HT1080 (cell line): Measurements from ENCODE around the gene MSL3. TPM values are rescaled to one million over a fixed set of nuclear protein-coding genes. Genes with fewer than 3 reads are reported as not detected.

ENCODE experiments used
- DNase-seq: peaks from one replicate; pipeline ENCODE4 v3.0.0-alpha.2; 2015; ENCODE audit warnings: low read depth
- total RNA-seq: library from RNA; depleted of rRNA; stranded (reverse); fragments of >200 nt; shearing (Covaris generic); gene quantifications from 2 replicates; pipeline ENCODE4 v1.2.3, GENCODE V29; 2014

The MSL3 gene
- total RNA-seq, 1 experiment from 2014 or later: 29.6 TPM

DNA sequence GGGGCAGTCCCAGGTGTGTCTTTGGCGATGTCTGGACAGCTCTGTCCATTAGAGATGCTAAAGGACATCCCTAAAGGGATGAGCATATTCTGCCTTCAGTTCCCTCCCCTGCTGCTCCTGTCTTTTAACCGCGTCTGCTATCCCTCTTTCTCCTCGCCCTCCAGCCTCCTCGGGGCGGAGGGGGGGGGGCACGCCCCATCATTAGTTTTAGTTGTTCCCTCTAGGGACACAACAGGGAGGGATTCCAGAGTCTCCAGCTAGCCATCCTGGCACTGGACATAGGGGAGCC lies 1.1 kb downstream of the MSL3 start:
- no peak for DNase-seq

DNA sequence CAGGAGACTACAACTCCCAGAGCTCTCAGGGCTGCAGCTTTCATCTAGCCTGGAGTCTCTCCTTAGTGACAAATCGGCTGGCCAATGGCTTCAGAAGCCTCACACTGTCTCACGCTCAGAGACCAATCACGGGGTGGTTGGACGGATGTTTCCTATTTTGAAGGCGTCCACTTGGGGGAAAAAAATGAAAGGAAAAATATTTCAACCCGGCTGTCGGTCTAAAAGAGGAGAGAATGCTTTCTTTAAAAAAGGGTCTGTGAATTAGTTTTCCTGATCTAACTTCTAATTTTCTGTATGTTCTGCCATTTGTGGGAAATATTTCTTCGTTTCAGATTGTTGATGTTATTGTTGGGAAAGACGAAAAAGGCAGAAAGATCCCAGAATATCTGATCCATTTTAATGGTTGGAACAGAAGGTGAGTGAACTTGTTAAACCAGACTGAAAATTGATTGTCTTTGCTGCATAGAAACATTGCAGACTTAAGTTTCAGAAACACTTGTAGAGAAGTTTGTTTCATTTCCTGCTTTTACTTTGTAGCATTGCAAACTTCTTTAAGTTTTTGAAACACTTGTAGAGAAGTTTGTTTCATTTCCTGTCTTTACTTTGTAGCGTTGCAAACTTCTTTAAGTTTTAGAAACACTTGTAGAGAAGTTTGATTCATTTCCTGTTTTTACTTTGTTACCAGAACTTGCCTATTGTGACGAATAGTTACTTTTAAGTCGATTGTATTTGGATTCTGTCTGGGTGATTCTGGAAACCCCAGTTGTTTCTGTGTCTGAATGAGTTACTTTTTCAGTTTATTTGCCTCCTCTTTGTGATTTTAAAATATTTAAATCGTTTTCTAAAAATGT lies 1.6 kb downstream of the MSL3 start:
- DNase-seq: peak; percentile 85

DNA sequence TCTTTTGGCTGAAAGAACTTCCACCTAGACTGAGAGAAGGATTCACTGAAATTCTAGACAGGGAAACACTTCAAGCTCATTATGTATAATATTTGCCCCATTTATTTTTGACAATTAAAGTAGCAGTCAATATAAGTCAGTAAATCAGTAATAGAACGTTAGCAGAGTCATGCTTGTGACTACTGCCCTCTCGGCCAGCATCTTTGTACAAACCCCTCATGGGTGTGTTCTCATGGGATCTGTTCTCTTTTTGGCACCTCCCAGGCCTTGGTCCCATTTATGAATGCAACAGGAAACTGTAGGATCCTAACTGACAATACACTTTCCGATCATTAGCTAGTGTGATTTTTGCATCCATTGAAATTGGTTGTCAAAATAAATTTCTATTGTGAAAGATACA lies 2.9 kb downstream of the MSL3 start:
- DNase-seq: no peak

DNA sequence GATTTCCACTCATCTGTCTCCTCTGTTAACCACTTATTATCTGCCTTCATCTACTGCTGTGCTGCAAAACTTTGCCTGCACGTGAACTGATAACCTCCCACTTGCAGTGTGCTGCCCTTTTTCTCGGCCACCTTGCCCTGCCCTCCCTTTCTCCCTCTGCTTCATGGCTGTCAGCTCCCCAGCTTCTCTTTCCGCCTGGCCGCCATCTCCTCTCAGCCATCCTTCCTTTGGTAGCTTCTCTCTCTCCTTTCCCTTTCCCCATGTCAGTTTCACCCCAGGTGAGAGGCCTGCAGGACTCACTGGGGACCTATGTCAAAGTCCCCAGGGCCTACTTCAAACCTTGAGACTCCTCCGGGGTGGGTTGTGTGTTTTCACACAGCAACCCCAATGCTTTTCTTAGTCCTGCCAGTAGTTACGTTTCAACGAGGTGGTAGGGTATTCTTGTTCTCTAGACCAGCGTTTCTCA lies 6.6 kb downstream of the MSL3 start:
- DNase-seq: no peak

DNA sequence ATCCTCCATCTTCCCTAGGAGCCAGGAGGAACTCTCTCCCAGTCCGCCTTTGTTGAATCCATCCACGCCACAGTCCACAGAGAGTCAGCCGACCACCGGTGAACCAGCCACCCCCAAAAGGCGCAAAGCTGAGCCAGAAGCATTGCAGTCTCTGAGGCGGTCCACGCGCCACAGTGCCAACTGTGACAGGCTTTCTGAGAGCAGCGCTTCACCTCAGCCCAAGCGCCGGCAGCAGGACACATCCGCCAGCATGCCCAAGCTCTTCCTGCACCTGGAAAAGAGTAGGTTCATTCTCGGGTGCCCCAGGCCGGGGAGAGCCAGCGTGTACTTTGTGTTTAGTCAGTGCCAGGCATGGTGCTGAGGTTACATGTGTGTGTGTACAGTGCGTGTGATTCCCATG lies 7.4 kb downstream of the MSL3 start:
- DNase-seq: no peak

DNA sequence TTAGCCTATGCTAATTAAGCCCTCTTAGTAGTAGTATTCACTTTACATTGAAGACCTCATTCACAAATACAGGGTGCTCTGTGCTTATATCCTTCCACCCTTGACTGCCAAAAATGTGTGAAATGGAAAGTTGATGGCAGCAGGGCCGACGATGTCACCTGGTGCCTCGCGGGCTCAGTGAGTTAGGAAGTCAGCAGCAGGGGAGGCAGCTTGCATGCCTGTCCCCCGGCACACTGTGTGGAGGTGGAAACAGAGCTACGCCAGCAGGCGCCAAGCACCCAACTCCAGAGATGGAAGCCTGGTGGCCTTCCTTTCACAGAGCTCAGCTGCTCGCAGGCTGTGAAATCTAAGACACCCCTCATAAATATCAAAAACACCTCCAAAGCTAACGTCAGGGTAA lies 8.4 kb downstream of the MSL3 start:
- DNase-seq: no peak

DNA sequence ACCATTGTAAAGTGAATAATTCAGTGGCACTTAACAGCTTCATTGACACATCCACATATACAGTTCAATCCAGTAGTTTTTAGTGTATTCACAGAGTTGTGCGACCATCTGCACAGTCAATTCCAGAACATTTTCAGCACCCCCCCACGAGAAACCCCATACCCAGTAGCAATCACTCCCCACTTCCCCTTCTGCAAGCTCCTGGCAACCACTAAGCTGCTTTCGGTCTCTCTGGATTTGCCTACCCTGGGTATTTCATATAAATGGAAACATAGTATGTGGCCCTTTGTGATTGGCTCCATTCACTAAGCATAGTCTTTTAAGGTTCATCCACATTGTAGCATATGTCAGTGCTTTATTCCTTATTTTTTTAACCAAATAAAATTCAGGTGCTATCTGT lies 10.0 kb downstream of the MSL3 start:
- no peak for DNase-seq

DNA sequence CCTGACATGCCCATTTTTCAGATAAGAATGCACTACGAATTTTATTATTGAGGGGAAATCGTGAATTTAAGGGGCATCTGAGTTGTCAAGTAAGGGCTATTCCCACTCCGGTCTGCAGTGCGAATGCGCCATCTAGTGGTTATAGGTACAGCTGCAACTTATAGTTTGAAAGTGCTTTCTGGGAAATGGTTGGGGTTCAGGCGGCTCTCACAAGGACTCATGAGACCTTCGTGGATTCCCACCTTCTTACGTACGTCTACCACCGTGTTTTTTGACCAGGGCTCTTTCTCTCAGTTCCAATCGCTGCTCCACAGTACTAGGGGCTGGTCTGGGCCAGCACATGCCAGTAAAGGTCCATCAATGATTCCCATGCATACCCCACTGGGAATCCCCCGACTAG lies 12.3 kb downstream of the MSL3 start:
- DNase-seq: peak; percentile 33

DNA sequence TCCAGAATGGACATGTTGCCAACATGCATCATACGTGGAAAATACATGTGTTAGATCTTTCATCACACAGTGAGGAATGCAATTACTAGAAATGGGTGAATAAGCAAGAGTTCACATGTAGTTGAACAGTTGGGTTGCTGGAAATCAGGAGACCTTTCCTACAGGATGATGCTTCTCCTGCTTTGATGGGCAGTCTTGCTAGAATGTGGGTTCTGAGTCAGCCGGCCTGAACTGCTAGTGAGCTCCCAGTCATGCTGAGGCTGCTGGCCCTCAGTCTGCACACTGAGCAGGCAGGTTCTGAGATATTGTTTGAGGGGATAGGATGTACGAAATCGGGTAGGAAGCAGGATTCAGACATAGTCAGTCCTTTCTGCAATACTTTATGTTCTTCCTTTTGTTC lies 20.2 kb downstream of the MSL3 start:
- DNase-seq: no peak

DNA sequence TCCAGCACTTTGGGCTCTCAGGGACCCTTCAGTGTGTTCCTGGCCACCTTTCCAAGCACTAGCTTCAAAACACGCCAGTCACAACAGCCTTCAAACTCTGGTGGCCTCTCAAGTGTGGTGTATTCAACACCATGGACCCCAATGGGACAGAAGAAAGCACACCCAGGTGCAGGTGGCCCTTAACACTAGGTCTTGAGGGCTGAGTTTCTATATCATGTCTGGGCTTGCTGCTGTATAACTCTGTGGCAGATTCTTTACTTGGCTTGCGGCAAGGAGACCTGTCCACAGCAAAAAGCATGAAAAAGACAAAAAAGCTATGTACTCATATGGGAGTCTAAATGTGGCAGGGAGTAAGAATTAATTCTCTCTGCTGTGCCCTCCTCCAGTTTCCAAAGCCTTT lies 23.1 kb downstream of the MSL3 start:
- DNase-seq: no peak

DNA sequence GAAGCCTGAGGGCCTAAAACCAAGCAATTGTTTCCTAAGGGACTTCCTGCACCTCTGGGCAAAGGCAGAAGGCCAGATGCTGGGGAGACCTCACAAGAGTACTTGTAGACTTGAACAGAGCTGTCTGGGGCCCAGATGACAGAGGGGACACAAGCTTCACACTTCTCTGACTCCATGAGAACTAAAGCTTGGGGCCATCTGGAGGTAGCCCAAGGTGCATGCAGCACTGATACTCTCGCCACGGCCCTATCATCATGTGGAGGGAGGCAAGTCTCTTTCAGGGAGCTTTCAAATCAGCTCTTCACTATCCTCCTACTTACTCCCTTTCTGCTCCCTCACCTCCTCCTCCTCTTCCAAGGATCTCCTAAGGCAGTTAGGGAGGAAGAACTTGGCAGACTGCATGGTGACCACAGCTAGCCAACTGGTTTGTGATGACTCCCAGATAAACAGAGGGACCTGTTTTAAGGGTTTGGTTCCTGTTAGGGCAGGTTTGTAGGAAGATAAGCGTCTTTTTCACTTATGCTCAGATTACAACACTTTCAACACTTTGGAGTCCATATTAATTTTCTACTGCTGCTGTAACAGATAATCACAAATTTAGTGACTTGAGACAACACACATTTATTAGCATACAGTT lies 23.8 kb downstream of the MSL3 start:
- DNase-seq: no peak

DNA sequence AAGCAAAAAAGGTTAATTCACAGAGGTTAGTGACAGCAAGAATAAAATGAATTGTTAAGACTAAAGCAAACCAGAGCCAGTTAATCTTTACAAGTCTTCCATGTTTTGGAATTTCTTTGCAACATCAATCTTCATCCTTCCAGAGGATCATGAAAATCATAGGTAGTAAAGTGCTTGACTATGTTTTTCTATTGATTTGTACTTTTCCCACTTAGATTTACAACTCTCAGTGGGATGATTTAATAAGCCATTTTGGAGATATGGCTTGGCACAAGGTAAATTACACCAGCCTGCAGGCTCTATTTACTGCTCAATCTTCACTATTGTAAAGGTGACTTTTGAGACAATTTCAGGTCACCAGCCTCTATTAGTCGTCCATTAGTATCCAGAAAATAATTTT lies 26.5 kb downstream of the MSL3 start:
- no peak for DNase-seq

DNA sequence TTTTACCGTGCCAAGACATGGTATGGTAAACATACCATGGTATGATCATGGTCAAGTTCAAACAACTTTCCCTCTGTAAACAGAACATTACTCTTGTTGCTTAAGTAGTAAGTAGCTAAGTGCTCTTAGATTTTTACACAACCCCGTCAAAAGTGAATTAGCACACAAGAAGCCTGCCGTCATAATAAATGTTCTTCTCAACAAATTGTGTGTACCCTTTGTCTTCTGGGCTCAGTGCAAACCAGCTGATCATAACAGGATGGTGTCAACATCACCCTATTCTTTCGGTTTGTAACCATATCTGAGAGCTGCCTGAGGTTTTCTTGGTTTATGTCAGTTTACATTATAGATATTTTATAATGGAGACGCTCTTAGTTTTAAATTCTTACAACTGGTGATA lies 28.8 kb downstream of the MSL3 start:
- DNase-seq: no peak

DNA sequence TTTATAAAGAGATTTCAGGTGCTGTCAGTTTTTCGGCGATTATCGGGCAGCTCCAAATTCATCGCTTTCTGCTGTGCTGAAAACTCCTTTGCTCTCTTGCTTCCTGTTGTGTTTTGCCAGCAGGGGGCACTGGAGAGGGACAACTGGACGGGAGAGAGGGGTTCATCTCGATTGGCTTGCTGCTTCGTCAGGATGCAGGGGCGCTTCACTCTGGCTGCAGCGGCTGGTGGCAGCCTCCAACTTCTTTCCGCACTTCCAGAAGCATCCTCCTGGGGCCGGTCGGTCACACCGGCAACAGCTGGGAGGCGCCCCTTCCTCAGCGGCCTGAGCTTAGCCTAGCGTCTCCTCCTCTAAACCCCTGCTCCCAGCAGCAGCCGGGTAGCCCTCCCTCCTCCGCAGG lies 29.5 kb downstream of the MSL3 start:
- DNase-seq: no peak

DNA sequence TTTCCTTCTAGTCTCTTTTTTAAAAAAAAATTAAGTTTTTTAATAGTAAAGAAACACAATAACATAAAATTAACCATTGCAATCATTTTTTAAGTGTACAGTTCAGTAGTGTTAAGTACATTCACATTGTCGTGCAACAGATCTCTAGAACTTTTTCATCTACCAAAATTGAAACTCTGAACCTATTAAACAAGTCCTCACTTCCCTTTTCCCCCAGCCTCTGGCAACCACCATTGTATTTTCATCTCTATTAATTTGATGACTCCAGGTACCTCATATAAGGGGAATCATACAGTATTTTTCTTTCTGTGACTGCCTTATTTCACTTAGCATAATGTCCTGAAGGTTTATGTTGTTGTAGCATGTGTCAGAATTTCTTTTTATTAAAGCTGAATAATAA lies 31.8 kb downstream of the MSL3 start:
- no peak for DNase-seq

DNA sequence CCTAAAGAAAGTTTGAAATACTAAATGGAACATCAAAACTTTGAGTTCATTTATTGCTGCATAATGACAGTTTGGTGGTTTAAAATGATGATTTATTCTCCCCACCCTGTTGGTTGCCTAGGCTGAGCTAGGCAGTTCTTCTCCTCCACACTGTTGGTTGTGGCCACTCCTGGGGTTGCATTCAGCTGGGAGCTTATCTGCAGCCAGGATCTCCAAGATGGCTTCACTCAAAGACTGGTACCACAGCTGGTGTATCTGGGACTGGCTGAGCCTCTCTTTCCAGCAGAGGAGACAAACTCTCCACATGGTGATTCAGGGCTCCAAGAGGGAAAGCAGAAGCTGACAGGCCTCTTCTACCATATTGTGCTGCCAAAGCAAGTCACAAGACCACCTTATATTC lies 33.1 kb downstream of the MSL3 start:
- no peak for DNase-seq

DNA sequence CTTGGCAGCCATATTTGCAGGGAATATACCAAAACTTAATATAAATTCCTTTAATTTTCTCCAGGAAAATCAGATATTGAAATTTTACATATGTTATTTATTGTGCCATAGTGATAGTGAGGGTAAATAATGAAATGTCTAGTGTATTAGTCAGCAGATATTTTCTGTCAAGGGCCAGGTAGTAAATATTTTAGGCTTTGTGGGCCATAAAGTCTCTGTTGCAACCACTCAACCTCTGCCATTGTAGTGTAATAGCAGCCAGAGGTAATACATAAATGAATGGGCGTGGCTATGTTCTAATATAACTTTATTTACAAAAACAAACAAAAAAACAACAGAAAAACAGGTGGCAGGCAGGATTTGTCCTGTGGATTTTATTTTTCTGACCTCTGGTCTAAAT lies 33.5 kb downstream of the MSL3 start:
- no peak for DNase-seq

DNA sequence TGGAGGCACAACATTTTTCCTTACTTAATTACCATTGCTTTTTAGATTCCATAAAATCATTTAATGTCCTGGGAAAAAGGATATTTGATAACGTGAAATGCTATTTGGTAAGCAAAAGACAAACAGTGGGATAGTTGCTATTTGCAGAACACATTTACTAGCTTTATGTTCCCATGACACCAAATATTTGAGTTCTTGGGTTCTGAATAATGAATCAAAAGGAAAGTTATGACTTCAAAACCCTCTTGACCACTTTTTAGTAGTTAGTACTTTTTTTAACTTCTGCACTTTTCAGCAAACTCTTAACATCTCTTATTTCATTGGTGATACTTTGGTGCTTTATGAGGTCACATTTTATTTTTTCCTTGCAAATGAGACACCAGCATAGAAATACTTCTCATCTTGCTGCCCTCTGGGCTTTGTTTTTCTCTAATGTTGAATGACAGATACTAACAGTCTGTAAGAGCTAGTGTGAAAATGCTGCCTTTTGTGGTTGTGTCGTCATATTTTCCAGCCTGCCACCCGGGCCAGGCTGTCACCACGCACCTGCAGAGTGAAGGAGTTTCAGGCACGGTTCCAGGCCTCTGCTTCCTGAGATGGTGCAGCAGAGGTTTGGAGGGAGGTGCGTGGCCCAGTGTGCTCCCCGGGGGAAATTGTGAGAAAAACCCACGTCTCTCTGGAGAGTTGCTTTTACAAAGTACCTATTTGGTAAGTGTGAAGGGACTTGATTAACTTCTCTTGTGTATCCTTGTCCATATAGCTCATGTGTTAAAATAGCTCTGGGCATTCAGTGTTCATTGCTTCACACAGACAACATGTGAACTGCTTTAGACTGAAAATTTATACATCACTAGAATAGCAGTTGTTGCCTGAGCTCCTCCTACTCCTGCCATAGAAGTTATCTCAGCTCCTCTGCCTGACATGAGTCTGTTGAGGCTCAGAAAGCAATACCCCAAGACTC lies 34.7 kb downstream of the MSL3 start:
- DNase-seq: no peak

DNA sequence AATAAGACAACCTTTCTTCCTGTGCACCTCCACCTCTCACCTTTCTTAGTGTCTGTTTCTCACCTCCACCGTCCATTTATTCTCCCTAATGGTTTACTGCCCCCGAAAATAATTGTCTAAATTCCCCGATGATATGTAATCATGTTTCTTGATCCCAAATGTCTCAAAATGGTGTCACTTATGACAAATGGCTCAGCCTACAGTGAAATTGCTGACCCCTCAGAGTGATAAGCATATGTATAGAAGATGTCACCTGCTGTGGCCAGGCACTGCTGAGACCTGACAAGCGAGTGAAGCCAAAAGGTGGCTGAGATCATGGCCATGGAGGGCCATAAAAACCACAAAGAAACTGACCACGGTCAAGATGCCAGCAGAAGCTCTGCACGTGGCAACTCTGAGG lies 35.7 kb downstream of the MSL3 start:
- no peak for DNase-seq

DNA sequence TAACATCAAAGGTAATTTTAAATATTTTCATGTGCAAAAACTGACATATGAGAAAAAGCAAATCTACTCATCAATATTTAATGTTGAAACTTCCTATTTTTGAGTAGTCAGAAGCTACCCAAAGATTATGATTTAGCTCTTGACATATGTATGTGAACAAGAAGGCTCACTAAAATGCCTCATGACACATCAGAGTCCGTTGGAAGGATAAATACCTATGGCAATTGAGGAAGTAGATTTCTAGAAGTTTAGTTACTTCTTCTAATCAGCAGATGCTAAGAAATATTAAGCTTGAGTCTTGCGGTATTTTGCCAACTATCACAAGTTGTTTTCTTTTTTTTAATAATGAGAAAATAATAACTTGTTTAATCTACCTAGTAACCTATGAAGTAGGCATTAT lies 55.3 kb downstream of the MSL3 start:
- DNase-seq: no peak
